Mesenchymal stem cell (in vitro differentiated cells and primary cell): ENCODE measurements around the gene KLHL29.
A peak's percentile ranks its signal among the peaks of the same experiment; 100 is the strongest.

Experiments used
- DNase-seq: peaks from one replicate; pipeline ENCODE4 v3.0.0-alpha.2; 2013
- H2AFZ ChIP-seq: one replicate; pipeline ENCODE4 v1.6.1; 2013; ENCODE audit warnings: low read depth, mild to moderate bottlenecking, control low read depth, inconsistent platforms, low read length, moderate library complexity
- H2AK5ac ChIP-seq: 2 replicates; pipeline ENCODE4 v1.6.1; 2013; ENCODE audit warnings: low read length, moderate library complexity, mild to moderate bottlenecking, inconsistent platforms; ENCODE audit not compliant: severe bottlenecking
- H2BK120ac ChIP-seq: one replicate; pipeline ENCODE4 v1.6.1; 2013; ENCODE audit warnings: low read depth, mild to moderate bottlenecking, inconsistent platforms, low read length, moderate library complexity
- H2BK12ac ChIP-seq, 2 experiments: one replicate each; pipeline ENCODE4 v1.6.1; 2013; ENCODE audit warnings: inconsistent platforms in 2 of 2, low read length in 2 of 2, mild to moderate bottlenecking in 2 of 2, moderate library complexity in 2 of 2, control low read depth in 1 of 2
- H2BK15ac ChIP-seq: one replicate; pipeline ENCODE4 v1.6.1; 2013; ENCODE audit warnings: mild to moderate bottlenecking, low read depth, inconsistent platforms; ENCODE audit not compliant: poor library complexity, severe bottlenecking
- H2BK5ac ChIP-seq: 2 replicates; pipeline ENCODE4 v1.6.1; 2013; ENCODE audit warnings: low read depth, mild to moderate bottlenecking, low read length, control low read depth, inconsistent platforms; ENCODE audit not compliant: poor library complexity, severe bottlenecking
- H3K14ac ChIP-seq, 2 experiments: one replicate each; pipeline ENCODE4 v1.6.1; 2013; ENCODE audit warnings: inconsistent platforms in 2 of 2, low read length in 2 of 2, control low read depth in 1 of 2, mild to moderate bottlenecking in 1 of 2, moderate library complexity in 1 of 2
- H3K18ac ChIP-seq, 2 experiments: one replicate each; pipeline ENCODE4 v1.6.1; 2013; ENCODE audit warnings: inconsistent platforms in 2 of 2, low read length in 2 of 2, control low read depth in 1 of 2, low read depth in 1 of 2, mild to moderate bottlenecking in 1 of 2
- H3K23ac ChIP-seq, 2 experiments: one replicate each; pipeline ENCODE4 v1.6.1; 2013; ENCODE audit warnings: inconsistent platforms in 2 of 2, low read length in 2 of 2, mild to moderate bottlenecking in 2 of 2, moderate library complexity in 2 of 2, control low read depth in 1 of 2
- H3K27ac ChIP-seq: 2 replicates; pipeline ENCODE4 v1.5.1; 2013; ENCODE audit warnings: mild to moderate bottlenecking, moderate library complexity, low read length, control low read depth, inconsistent platforms; ENCODE audit not compliant: poor library complexity, severe bottlenecking
- H3K27me3 ChIP-seq, 2 experiments: 2 replicates each; pipeline versions ENCODE4 v1.6.1 to v1.7.0; 2013; ENCODE audit warnings: low read length in 2 of 2, mild to moderate bottlenecking in 2 of 2, moderate library complexity in 2 of 2, control low read depth in 1 of 2, inconsistent platforms in 1 of 2; ENCODE audit not compliant: control insufficient read depth in 1 of 2, insufficient read depth in 1 of 2
- H3K36me3 ChIP-seq, 2 experiments: 2 replicates each; pipeline versions ENCODE4 v1.6.1 to v1.7.0; 2013; ENCODE audit warnings: low read length in 2 of 2, control low read depth in 1 of 2, inconsistent platforms in 1 of 2, low read depth in 1 of 2, mild to moderate bottlenecking in 1 of 2; ENCODE audit not compliant: insufficient read depth in 2 of 2, control insufficient read depth in 1 of 2
- H3K4ac ChIP-seq, 2 experiments: one replicate each; pipeline ENCODE4 v1.6.1; 2013; ENCODE audit warnings: inconsistent platforms in 2 of 2, low read length in 2 of 2, mild to moderate bottlenecking in 2 of 2, moderate library complexity in 2 of 2, control low read depth in 1 of 2, low read depth in 1 of 2
- H3K4me1 ChIP-seq: 2 replicates; pipeline ENCODE4 v1.6.1; 2013; ENCODE audit warnings: low read depth, low read length, control low read depth; ENCODE audit not compliant: control insufficient read depth, insufficient read depth
- H3K4me2 ChIP-seq: 2 replicates; pipeline ENCODE4 v1.6.1; 2013; ENCODE audit warnings: low read length, mild to moderate bottlenecking, inconsistent platforms; ENCODE audit not compliant: poor library complexity, severe bottlenecking
- H3K4me3 ChIP-seq, 2 experiments: 2 replicates each; pipeline versions ENCODE4 v1.5.1 to v1.7.0; 2013; ENCODE audit warnings: low read length in 2 of 2, mild to moderate bottlenecking in 2 of 2, control low read depth in 1 of 2, low read depth in 1 of 2; ENCODE audit not compliant: insufficient read depth in 1 of 2
- H3K79me1 ChIP-seq: replicated peaks from 2 replicates; pipeline ENCODE4 v1.6.1; 2013; ENCODE audit warnings: mild to moderate bottlenecking, control low read depth, low read length, inconsistent platforms; ENCODE audit not compliant: poor library complexity, severe bottlenecking
- H3K9ac ChIP-seq: 2 replicates; pipeline ENCODE4 v1.7.0; 2013; ENCODE audit warnings: mild to moderate bottlenecking, low read length, moderate library complexity
- H3K9me3 ChIP-seq: 2 replicates; pipeline ENCODE4 v1.7.0; 2013; ENCODE audit warnings: mild to moderate bottlenecking, low read length; ENCODE audit not compliant: control insufficient read depth
- H4K8ac ChIP-seq: one replicate; pipeline ENCODE4 v1.6.1; 2013; ENCODE audit warnings: inconsistent platforms, mild to moderate bottlenecking, low read length, moderate library complexity
- H4K91ac ChIP-seq: one replicate; pipeline ENCODE4 v1.6.1; 2013; ENCODE audit warnings: mild to moderate bottlenecking, low read length, inconsistent platforms
- WGBS: methylation state at CpG from one replicate; pipeline ENCODE4 v1.1.7; 2013; ENCODE audit warnings: mixed read lengths; 5-methylcytosine and 5-hydroxymethylcytosine counted together

KLHL29 gene

GRCh38 chr2:23449831-23450331 lies 64.9 kb downstream of the KLHL29 start:
- no peak overlapping the region for H3K27ac ChIP-seq
- H4K8ac ChIP-seq = no peak overlapping the region
- peaks cover 11% of the 10 kb centered on the region for H3K79me1 ChIP-seq
- DNase-seq = no peak
- H3K9me3 ChIP-seq = no peaks in the 10 kb centered on the region
- H3K23ac ChIP-seq = no peak overlapping the region
- H2AFZ ChIP-seq = no peak overlapping the region
- no peaks in the 10 kb centered on the region for H3K27me3 ChIP-seq
- H2BK15ac ChIP-seq = no peak overlapping the region
- no peak overlapping the region for H2BK5ac ChIP-seq
- H2BK12ac ChIP-seq = no peak overlapping the region
- H3K9ac ChIP-seq = peak overlapping the region; percentile 61
- peak overlapping the region in 1 of 2 experiments; percentile 28 for H3K4me3 ChIP-seq
- 96% methylated on average over 13 of the region's 14 CpGs for WGBS
- no peak overlapping the region for H2AK5ac ChIP-seq
- no peak overlapping the region for H4K91ac ChIP-seq
- H3K4me1 ChIP-seq = peaks cover 13% of the 10 kb centered on the region
- no peak overlapping the region for H2BK120ac ChIP-seq
- H3K4me2 ChIP-seq = no peak overlapping the region
- H3K18ac ChIP-seq = no peak overlapping the region
- H3K36me3 ChIP-seq = peaks cover 4 to 5% of the 10 kb centered on the region in 2 experiments
- H3K14ac ChIP-seq = no peak overlapping the region
- no peak overlapping the region for H3K4ac ChIP-seq

- H3K27ac ChIP-seq = no peak overlapping the region
- peak overlapping the region; percentile 47 for H4K91ac ChIP-seq
- peaks cover 15% of the 10 kb centered on the region for H3K79me1 ChIP-seq
- no peaks in the 10 kb centered on the region for H3K27me3 ChIP-seq
- no peak overlapping the region for H3K9ac ChIP-seq
- H3K4me2 ChIP-seq = no peak overlapping the region
- no peak overlapping the region for H3K4me3 ChIP-seq
- H3K9me3 ChIP-seq = no peaks in the 10 kb centered on the region
- H4K8ac ChIP-seq = no peak overlapping the region
- no peak overlapping the region for H2BK5ac ChIP-seq
- no peak overlapping the region for H2BK120ac ChIP-seq
- H2BK12ac ChIP-seq = peak overlapping the region; percentile 8 to 67
- H3K18ac ChIP-seq = peak overlapping the region; percentile 40 to 76
- no peak for DNase-seq
- H2AFZ ChIP-seq = no peak overlapping the region
- H3K36me3 ChIP-seq = peaks cover under 1 to 5% of the 10 kb centered on the region in 2 experiments
- WGBS = 65% methylated on average over 4 of the region's 5 CpGs
- H2AK5ac ChIP-seq = peak overlapping the region; percentile 43
- peaks cover 16% of the 10 kb centered on the region for H3K4me1 ChIP-seq
- peak overlapping the region; percentile 33 for H2BK15ac ChIP-seq
- peak overlapping the region; percentile 19 to 68 for H3K4ac ChIP-seq
- H3K23ac ChIP-seq = no peak overlapping the region
- no peak overlapping the region for H3K14ac ChIP-seq
Observed at GRCh38 chr2:23452372-23452771, 67.4 kb downstream of the KLHL29 start.

GRCh38 chr2:23452853-23453420 lies 68.0 kb downstream of the KLHL29 start:
- H4K91ac ChIP-seq = peak overlapping the region; percentile 92
- H2BK12ac ChIP-seq = peak overlapping the region; percentile 85 to 86
- H3K4ac ChIP-seq = peak overlapping the region; percentile 62 to 96
- H3K9ac ChIP-seq = no peak overlapping the region
- H3K36me3 ChIP-seq = peaks cover 0 to 5% of the 10 kb centered on the region in 2 experiments
- no peaks in the 10 kb centered on the region for H3K9me3 ChIP-seq
- peaks cover 16% of the 10 kb centered on the region for H3K79me1 ChIP-seq
- peak overlapping the region; percentile 97 for H4K8ac ChIP-seq
- H3K4me2 ChIP-seq = no peak overlapping the region
- H3K14ac ChIP-seq = peak overlapping the region; percentile 4 to 11
- no peak overlapping the region for H2AK5ac ChIP-seq
- peak overlapping the region; percentile 29 for H2AFZ ChIP-seq
- H2BK120ac ChIP-seq = peak overlapping the region; percentile 86
- H3K18ac ChIP-seq = peak overlapping the region; percentile 52 to 90
- H3K27me3 ChIP-seq = no peaks in the 10 kb centered on the region
- H2BK5ac ChIP-seq = no peak overlapping the region
- H3K27ac ChIP-seq = no peak overlapping the region
- peak overlapping the region; percentile 98 for H2BK15ac ChIP-seq
- DNase-seq = peak; percentile 74
- no peak overlapping the region for H3K4me3 ChIP-seq
- peaks cover 16% of the 10 kb centered on the region for H3K4me1 ChIP-seq
- H3K23ac ChIP-seq = no peak overlapping the region
- 36% methylated on average over 6 of the region's 9 CpGs for WGBS

GRCh38 chr2:23453432-23453831 lies 68.5 kb downstream of the KLHL29 start:
- WGBS = 76% methylated on average over 7 of the region's 8 CpGs
- H3K79me1 ChIP-seq = peaks cover 16% of the 10 kb centered on the region

More at GRCh38 chr2:23453432-23453831, 68.5 kb downstream of the KLHL29 start:
- no peaks in the 10 kb centered on the region for H3K9me3 ChIP-seq
- no peak for DNase-seq
- H2BK5ac ChIP-seq = no peak overlapping the region
- peak overlapping the region; percentile 97 for H4K8ac ChIP-seq
- no peak overlapping the region for H2AK5ac ChIP-seq
- no peaks in the 10 kb centered on the region for H3K27me3 ChIP-seq
- peaks cover 0 to 5% of the 10 kb centered on the region in 2 experiments for H3K36me3 ChIP-seq
- no peak overlapping the region for H3K4me3 ChIP-seq
- peak overlapping the region; percentile 86 for H2BK120ac ChIP-seq
- H2AFZ ChIP-seq = peak overlapping the region; percentile 29
- H3K18ac ChIP-seq = peak overlapping the region; percentile 52 to 90
- peak overlapping the region; percentile 4 to 11 for H3K14ac ChIP-seq
- peak overlapping the region; percentile 85 to 86 for H2BK12ac ChIP-seq
- no peak overlapping the region for H3K9ac ChIP-seq
- peak overlapping the region; percentile 92 for H4K91ac ChIP-seq
- H3K4me1 ChIP-seq = peaks cover 16% of the 10 kb centered on the region
- H3K4me2 ChIP-seq = no peak overlapping the region
- H3K4ac ChIP-seq = peak overlapping the region; percentile 62 to 96
- H3K27ac ChIP-seq = no peak overlapping the region
- H2BK15ac ChIP-seq = peak overlapping the region; percentile 98
- H3K23ac ChIP-seq = no peak overlapping the region
